Measurements from ENCODE around the gene GPR142. TPM values are rescaled to one million over a fixed set of nuclear protein-coding genes. Genes with fewer than 3 reads are reported as not detected.

The GPR142 gene
- total RNA-seq, 1 experiment from 2014 or later = 0.33 TPM

GRCh38 chr17:74385201-74385600 lies 17.9 kb downstream of the GPR142 start:
- Histone ChIP-seq H4K8ac (replicated peaks; ENCODE audit: insufficient read length, low read depth, low read length) (no peak overlapping the region), H3K18ac (ENCODE audit: insufficient read length, low read depth, low read length) (no peak overlapping the region), H3K9me3 (ENCODE audit: control insufficient read depth, low read depth, low read length) (no peaks in the 10 kb centered on the region), H3T11ph (ENCODE audit: low read length) (no peak overlapping the region), H3K4me1 (ENCODE audit: insufficient read depth, low read length) (no peaks in the 10 kb centered on the region; the same call in 1 of the 2 replicates), H4K91ac (ENCODE audit: insufficient read length, low read depth, low read length) (no peak overlapping the region), H2BK12ac (ENCODE audit: insufficient read length, low read depth, low read length) (no peak overlapping the region), H2AK5ac (ENCODE audit: insufficient read length, low read length) (no peak overlapping the region), H3K23ac (ENCODE audit: insufficient read length, low read depth, low read length) (no peak overlapping the region), H4K20me1 (ENCODE audit: control insufficient read depth, insufficient read depth, insufficient read length) (no peaks in the 10 kb centered on the region), H2AFZ (ENCODE audit: low read length) (no peak overlapping the region), H3K27me3 (ENCODE audit: insufficient read depth, low read length) (no peaks in the 10 kb centered on the region), H2BK15ac (ENCODE audit: low read depth, low read length) (no peak overlapping the region), H2BK5ac (ENCODE audit: insufficient read length, low read length) (no peak overlapping the region), H3K4me2 (ENCODE audit: insufficient read depth, insufficient read length, low read length) (no peak overlapping the region), H2BK20ac (ENCODE audit: low read depth, low read length, poor library complexity, severe bottlenecking) (no peak overlapping the region), H3K4ac (ENCODE audit: low read depth, low read length) (no peak overlapping the region), H3K56ac (ENCODE audit: insufficient read length, low read depth, low read length) (no peak overlapping the region), H3K14ac (ENCODE audit: insufficient read depth, low read length) (no peak overlapping the region), H3K23me2 (ENCODE audit: insufficient read length, low read depth, low read length, poor library complexity, severe bottlenecking) (no peaks in the 10 kb centered on the region), H3K9ac (ENCODE audit: extremely low read depth, insufficient read length, low read length) (no peak overlapping the region), H2BK120ac (ENCODE audit: low read depth, low read length, poor library complexity, severe bottlenecking) (no peak overlapping the region), H3K79me2 (ENCODE audit: insufficient read depth, low read length) (no peaks in the 10 kb centered on the region), H4K5ac (ENCODE audit: insufficient read length, low read depth, low read length) (no peak overlapping the region), H3K79me1 (ENCODE audit: insufficient read depth, low read depth, low read length, poor library complexity, severe bottlenecking) (no peaks in the 10 kb centered on the region), H3K27ac (ENCODE audit: insufficient read length, low read depth, low read length) (no peak overlapping the region)
- Mint-ChIP-seq H3K36me3 (ENCODE audit: insufficient read depth in 1 of 3, low read depth in 3 of 3) (no peaks in the 10 kb centered on the region; a peak in 1 of 7 replicates), H3K27me3 (ENCODE audit: low read depth) (peaks cover 20% of the 10 kb centered on the region), H3K4me3 (no peak overlapping the region), H3K27ac (no peak overlapping the region; a peak in 1 of 7 replicates), H3K4me1 (peaks cover 34 to 49% of the 10 kb centered on the region in 2 experiments), H3K9me3 (0 out of 5 replicates have a peak, but pooled peaks cover 0 to 3% of the 10 kb centered on the region in 2 experiments)
- DNase-seq = no peak
- no peak for TF ChIP-seq CTCF (conservative IDR thresholded peaks at IDR 0.05)
- WGBS (ENCODE audit: extremely low coverage, insufficient read length, low lambda C conversion rate) = no CpG with 5 or more reads among the region's 3 CpGs
